ENCODE measurements around the gene UTP11. TPM values are rescaled to one million over a fixed set of nuclear protein-coding genes. Genes with fewer than 3 reads are reported as not detected.
A peak's percentile ranks its signal among the peaks of the same experiment; 100 is the strongest.
"Not testable (repeated sequence)": the region's sequence is repeated elsewhere in the genome, so short reads cannot be mapped to it uniquely, and the experiment has no call there.

Gene UTP11
- total RNA-seq, 1 experiment from 2014 or later = 134 TPM

- no peak for DNase-seq (ENCODE audit: low spot score)
- in situ Hi-C loops (cut with HindIII; ENCODE audit: low sequenced_read_pairs) = no loop called here
Measured at GRCh38 chr1:38025233-38025632, 12.7 kb downstream of the UTP11 start.

GRCh38 chr1:38025664-38026063 is 13.1 kb downstream of the UTP11 start:
- in situ Hi-C loops (cut with HindIII; ENCODE audit: low sequenced_read_pairs) = no loop called here
- no peak for DNase-seq (ENCODE audit: low spot score)

- DNase-seq (ENCODE audit: low spot score) = peak; percentile 48
- in situ Hi-C loops (cut with HindIII; ENCODE audit: low sequenced_read_pairs) = no loop called here
Measured at GRCh38 chr1:38026592-38027200, 14.2 kb downstream of the UTP11 start.

GRCh38 chr1:38027201-38028104 is 14.9 kb downstream of the UTP11 start:
- in situ Hi-C loops (cut with HindIII; ENCODE audit: low sequenced_read_pairs) = no loop called here

GRCh38 chr1:38028105-38028591 is 15.6 kb downstream of the UTP11 start:
- DNase-seq (ENCODE audit: low spot score) = no peak
- in situ Hi-C loops (cut with HindIII; ENCODE audit: low sequenced_read_pairs) = no loop called here

More at GRCh38 chr1:38027201-38028104, 14.9 kb downstream of the UTP11 start:
- DNase-seq (ENCODE audit: low spot score) = no peak

GRCh38 chr1:38028671-38029070 is 16.1 kb downstream of the UTP11 start:
- no peak for DNase-seq (ENCODE audit: low spot score)
- in situ Hi-C loops (cut with HindIII; ENCODE audit: low sequenced_read_pairs) = no loop called here

- in situ Hi-C loops (cut with HindIII; ENCODE audit: low sequenced_read_pairs) = no loop called here
- peak; percentile 44 for DNase-seq (ENCODE audit: low spot score)
Measured at GRCh38 chr1:38029081-38029681, 16.6 kb downstream of the UTP11 start.

- no peak for DNase-seq (ENCODE audit: low spot score)
- in situ Hi-C loops (cut with HindIII; ENCODE audit: low sequenced_read_pairs) = no loop called here
Measured at GRCh38 chr1:38029685-38030511, 17.4 kb downstream of the UTP11 start.

- in situ Hi-C loops (cut with HindIII; ENCODE audit: low sequenced_read_pairs) = no loop called here
- DNase-seq (ENCODE audit: low spot score) = no peak
Measured at GRCh38 chr1:38030596-38031512, 18.3 kb downstream of the UTP11 start.

GRCh38 chr1:38031513-38031866 is 19.0 kb downstream of the UTP11 start:
- in situ Hi-C loops (cut with HindIII; ENCODE audit: low sequenced_read_pairs) = no loop called here
- DNase-seq (ENCODE audit: low spot score) = no peak

- in situ Hi-C loops (cut with HindIII; ENCODE audit: low sequenced_read_pairs); DNase-seq (ENCODE audit: low spot score): not testable (repeated sequence)
Measured at GRCh38 chr1:38032992-38033391, 20.5 kb downstream of the UTP11 start.

- in situ Hi-C loops (cut with HindIII; ENCODE audit: low sequenced_read_pairs) = no loop called here
- no peak for DNase-seq (ENCODE audit: low spot score)
Measured at GRCh38 chr1:38034871-38035270, 22.3 kb downstream of the UTP11 start.

GRCh38 chr1:38037221-38037939 is 24.8 kb downstream of the UTP11 start:
- in situ Hi-C loops (cut with HindIII; ENCODE audit: low sequenced_read_pairs) = no loop called here
- no peak for DNase-seq (ENCODE audit: low spot score)

GRCh38 chr1:38038861-38039260 is 26.3 kb downstream of the UTP11 start:
- in situ Hi-C loops (cut with HindIII; ENCODE audit: low sequenced_read_pairs) = no loop called here
- no peak for DNase-seq (ENCODE audit: low spot score)

GRCh38 chr1:38039331-38040088 is 27.0 kb downstream of the UTP11 start:
- in situ Hi-C loops (cut with HindIII; ENCODE audit: low sequenced_read_pairs) = no loop called here
- no peak for DNase-seq (ENCODE audit: low spot score)

GRCh38 chr1:38041936-38042834 is 29.7 kb downstream of the UTP11 start:
- no peak for DNase-seq (ENCODE audit: low spot score)
- in situ Hi-C loops (cut with HindIII; ENCODE audit: low sequenced_read_pairs) = no loop called here

Measured in G401 (cell line).